HuH-7.5 (cell line): ENCODE measurements around the gene TASP1.

Experiments used
- DNase-seq: peaks from one replicate; pipeline ENCODE4 v3.0.0; 2011; ENCODE audit warnings: low spot score

Gene TASP1

GRCh38 chr20:13436530-13436929 lies 202.2 kb downstream of the TASP1 start:
- no peak for DNase-seq

- DNase-seq: no peak
These were observed 206.6 kb downstream of the TASP1 start for GRCh38 chr20:13432126-13432525.

GRCh38 chr20:13430346-13431002 lies 208.3 kb downstream of the TASP1 start:
- no peak for DNase-seq

GRCh38 chr20:13428684-13429083 lies 210.0 kb downstream of the TASP1 start:
- DNase-seq: no peak

- DNase-seq: no peak
These were observed 211.9 kb downstream of the TASP1 start for GRCh38 chr20:13426870-13427269.

GRCh38 chr20:13425381-13426135 lies 213.2 kb downstream of the TASP1 start:
- no peak for DNase-seq

GRCh38 chr20:13424174-13424833 lies 214.4 kb downstream of the TASP1 start:
- peak; percentile 29 for DNase-seq

GRCh38 chr20:13423472-13424173 lies 215.1 kb downstream of the TASP1 start:
- DNase-seq: no peak

- no peak for DNase-seq
These were observed 216.1 kb downstream of the TASP1 start for GRCh38 chr20:13422637-13423036.

- DNase-seq: no peak
These were observed 218.1 kb downstream of the TASP1 start for GRCh38 chr20:13420625-13421024.

GRCh38 chr20:13419477-13419876 lies 219.3 kb downstream of the TASP1 start:
- no peak for DNase-seq

GRCh38 chr20:13418263-13419229 lies 220.2 kb downstream of the TASP1 start:
- DNase-seq: peak; percentile 13

- no peak for DNase-seq
These were observed 222.2 kb downstream of the TASP1 start for GRCh38 chr20:13416531-13416930.

GRCh38 chr20:13412806-13413445 lies 225.8 kb downstream of the TASP1 start:
- no peak for DNase-seq

GRCh38 chr20:13404293-13404692 lies 234.4 kb downstream of the TASP1 start:
- DNase-seq: no peak

GRCh38 chr20:13403453-13403852 lies 235.3 kb downstream of the TASP1 start:
- DNase-seq: no peak

- DNase-seq: no peak
These were observed 235.7 kb downstream of the TASP1 start for GRCh38 chr20:13402986-13403385.

- DNase-seq: no peak
These were observed 236.5 kb downstream of the TASP1 start for GRCh38 chr20:13402171-13402760.

- DNase-seq: no peak
These were observed 237.1 kb downstream of the TASP1 start for GRCh38 chr20:13401596-13401995.

- DNase-seq: no peak
These were observed 238.3 kb downstream of the TASP1 start for GRCh38 chr20:13400453-13400852.
